Sigmoid colon (tissue), 7 donors: ENCODE measurements around the gene HS3ST4. TPM values are rescaled to one million over a fixed set of nuclear protein-coding genes. Genes with fewer than 3 reads are reported as not detected.

Experiments
- DNase-seq: peaks from one replicate; pipeline ENCODE4 v3.0.0-alpha.2; 2019
- H3K27ac ChIP-seq, 4 donors: fragments of 200-600 bp; sonication (generic); one replicate each; pipeline ENCODE4 v1.5.1; 2016 to 2019; ENCODE audit warnings: mild to moderate bottlenecking in 1 of 4
- H3K27me3 ChIP-seq, 3 donors: fragments of 200-600 bp; sonication (generic); one replicate each; pipeline ENCODE4 v1.5.1; 2019; ENCODE audit warnings: mild to moderate bottlenecking in 1 of 3
- H3K36me3 ChIP-seq, 4 donors: fragments of 200-600 bp; sonication (generic); one replicate each; pipeline ENCODE4 v1.5.1; 2016 to 2019
- H3K4me1 ChIP-seq, 4 donors: fragments of 200-600 bp; sonication (generic); one replicate each; pipeline ENCODE4 v1.5.1; 2017 to 2019
- H3K4me3 ChIP-seq, 4 donors: fragments of 200-600 bp; sonication (generic); one replicate each; pipeline ENCODE4 v1.5.1; 2017 to 2019; ENCODE audit warnings: mild to moderate bottlenecking in 2 of 4, moderate library complexity in 1 of 4
- H3K9me3 ChIP-seq, 4 donors: fragments of 200-600 bp in 3 of 4; sonication (generic) in 3 of 4; one replicate each; pipeline versions ENCODE4 v1.5.1 to v1.6.1; 2013 to 2019
- CTCF ChIP-seq, 4 experiments: fragments of 450-650 bp in 3 of 4; fragments of 200-600 bp in 1 of 4; IDR thresholded peaks; one replicate each; pipeline ENCODE4 v1.5.1; 2016 to 2019; ENCODE audit warnings: antibody characterized with exemption in 4 of 4, mild to moderate bottlenecking in 3 of 4, moderate library complexity in 2 of 4
- EP300 ChIP-seq, 4 donors: sonication (generic); formaldehyde crosslinking; IDR thresholded peaks; one replicate each; pipeline ENCODE4 v1.6.1; 2017; ENCODE audit warnings: antibody characterized with exemption in 4 of 4
- POLR2A ChIP-seq, 2 donors: fragments of 450-650 bp; IDR thresholded peaks; one replicate each; pipeline ENCODE4 v1.6.1; 2016; ENCODE audit warnings: antibody characterized with exemption in 2 of 2, mild to moderate bottlenecking in 2 of 2, moderate library complexity in 2 of 2
- POLR2AphosphoS5 ChIP-seq, 4 donors: sonication (generic); formaldehyde crosslinking; IDR thresholded peaks; one replicate each; pipeline ENCODE4 v1.6.1; 2017; ENCODE audit warnings: antibody characterized with exemption in 4 of 4
- WGBS, 2 donors: extraction: QIAGEN DNeasy Blood & Tissue Kit; methylation state at CpG; one replicate each; pipeline ENCODE4 v1.1.7; 2013; 5-methylcytosine and 5-hydroxymethylcytosine counted together
- intact Hi-C: fragments of 100-400 bp; cut with DNase I; formaldehyde crosslinking; loops from one replicate; pipeline ENCODE4 v1.15.1; 2023
- polyA plus RNA-seq, 3 donors: library from polyadenylated mRNA; stranded (reverse); fragments of 200-250 nt; gene quantifications; one replicate each; pipeline ENCODE4 v1.2.3, GENCODE V29; 2013
- total RNA-seq, 4 donors: library from RNA; depleted of rRNA; stranded (reverse); fragments of >200 nt; gene quantifications; one replicate each; pipeline ENCODE4 v1.1.0, GENCODE V29; 2016
- donor health status: healthy with polysubstance abuse.
- donor health status: Bipolar disorder and iron deficiency.
- donor health status: healthy.

HS3ST4 gene
- total and polyA plus RNA-seq, 7 donors = 0.07 to 0.14 TPM; not detected in 5

- intact Hi-C loops = no loop called here
These were observed 135.9 kb downstream of the HS3ST4 start for GRCh38 chr16:25827709-25828108.

GRCh38 chr16:25828510-25828909 is 136.8 kb downstream of the HS3ST4 start:
- Histone ChIP-seq H3K4me3 (no peak overlapping the region), H3K4me1 (no peaks in the 10 kb centered on the region), H3K27me3 (peaks cover 0 to 4% (median 0%) of the 10 kb centered on the region in 3 donors), H3K9me3 (no peaks in the 10 kb centered on the region), H3K27ac (no peak overlapping the region), H3K36me3 (no peaks in the 10 kb centered on the region)
- no peak for DNase-seq
- WGBS, 2 donors = 88 to 93% methylated on average over 3 of the region's 3 CpGs
- intact Hi-C loops = no loop called here
- no peak for TF ChIP-seq POLR2A (IDR thresholded peaks at IDR 0.05)
- TF ChIP-seq EP300 (IDR thresholded peaks at IDR 0.05) = no peak
- no peak for TF ChIP-seq POLR2AphosphoS5 (IDR thresholded peaks at IDR 0.05)
- no peak for TF ChIP-seq CTCF (IDR thresholded peaks at IDR 0.05)

More at GRCh38 chr16:25827709-25828108, 135.9 kb downstream of the HS3ST4 start:
- TF ChIP-seq POLR2AphosphoS5 (IDR thresholded peaks at IDR 0.05) (no peak), CTCF (IDR thresholded peaks at IDR 0.05) (no peak), POLR2A (IDR thresholded peaks at IDR 0.05) (no peak), EP300 (IDR thresholded peaks at IDR 0.05) (no peak)
- no peak overlapping the region for H3K27ac ChIP-seq
- DNase-seq = no peak
- H3K4me1 ChIP-seq = no peaks in the 10 kb centered on the region
- no peaks in the 10 kb centered on the region for H3K36me3 ChIP-seq
- H3K9me3 ChIP-seq = no peaks in the 10 kb centered on the region
- H3K27me3 ChIP-seq = peaks cover 0 to 4% (median 0%) of the 10 kb centered on the region in 3 donors
- 48 to 65% methylated on average over 2 of the region's 2 CpGs for WGBS, 2 donors
- H3K4me3 ChIP-seq = no peak overlapping the region

- H3K36me3 ChIP-seq = no peaks in the 10 kb centered on the region
- peaks cover 0 to 10% (median 0%) of the 10 kb centered on the region in 3 donors for H3K27me3 ChIP-seq
- no peak overlapping the region for H3K4me3 ChIP-seq
- no peak overlapping the region for H3K27ac ChIP-seq
- intact Hi-C loops = no loop called here
- H3K4me1 ChIP-seq = no peaks in the 10 kb centered on the region
- WGBS, 2 donors = 70 to 83% methylated on average over 4 of the region's 4 CpGs
- TF ChIP-seq POLR2AphosphoS5 (IDR thresholded peaks at IDR 0.05) (no peak), POLR2A (IDR thresholded peaks at IDR 0.05) (no peak), CTCF (IDR thresholded peaks at IDR 0.05) (no peak), EP300 (IDR thresholded peaks at IDR 0.05) (no peak)
- H3K9me3 ChIP-seq = no peaks in the 10 kb centered on the region
- no peak for DNase-seq
These were observed 140.5 kb downstream of the HS3ST4 start for GRCh38 chr16:25832291-25832690.

- Histone ChIP-seq H3K4me1 (peaks cover 0 to 4% (median 3%) of the 10 kb centered on the region in 4 donors), H3K36me3 (no peaks in the 10 kb centered on the region), H3K27me3 (peaks cover 0 to 17% (median 0%) of the 10 kb centered on the region in 3 donors), H3K27ac (no peak overlapping the region), H3K4me3 (no peak overlapping the region), H3K9me3 (no peaks in the 10 kb centered on the region)
- intact Hi-C loops = no loop called here
- TF ChIP-seq POLR2AphosphoS5 (IDR thresholded peaks at IDR 0.05) = no peak
- TF ChIP-seq EP300 (IDR thresholded peaks at IDR 0.05) = no peak
- TF ChIP-seq CTCF (IDR thresholded peaks at IDR 0.05) = no peak
- TF ChIP-seq POLR2A (IDR thresholded peaks at IDR 0.05) = no peak
- no peak for DNase-seq
- 71 to 85% methylated on average over 1 of the region's 1 CpG for WGBS, 2 donors
These were observed 142.3 kb downstream of the HS3ST4 start for GRCh38 chr16:25834101-25834500.

- Histone ChIP-seq H3K9me3 (no peaks in the 10 kb centered on the region), H3K27ac (no peak overlapping the region), H3K27me3 (peaks cover 0 to 17% (median 0%) of the 10 kb centered on the region in 3 donors), H3K4me1 (peaks cover 0 to 4% (median 3%) of the 10 kb centered on the region in 4 donors), H3K36me3 (no peaks in the 10 kb centered on the region), H3K4me3 (no peak overlapping the region)
- 24 to 55% methylated on average over 2 of the region's 2 CpGs for WGBS, 2 donors
- no peak for TF ChIP-seq POLR2AphosphoS5 (IDR thresholded peaks at IDR 0.05)
- TF ChIP-seq CTCF (IDR thresholded peaks at IDR 0.05) = no peak
- DNase-seq = no peak
- intact Hi-C loops = no loop called here
These were observed 143.4 kb downstream of the HS3ST4 start for GRCh38 chr16:25835126-25835525.
